HL-60 (cell line): ENCODE measurements around the gene GRK5.

Experiments
- DNase-seq, 2 experiments: peaks; one replicate each; pipeline ENCODE4 v3.0.0-alpha.2; 2010 to 2020; ENCODE audit warnings: low read depth in 1 of 2, low spot score in 1 of 2
- H3K27ac ChIP-seq: fragments of 250-450 bp; sonication (Bioruptor Pico); replicated peaks from 2 replicates; pipeline ENCODE4 v1.5.1; 2020; ENCODE audit warnings: mild to moderate bottlenecking, moderate library complexity
- H3K27me3 ChIP-seq: fragments of 250-450 bp; sonication (Bioruptor Pico); 2 replicates; pipeline ENCODE4 v1.5.1; 2021; ENCODE audit warnings: mild to moderate bottlenecking, moderate library complexity; ENCODE audit not compliant: insufficient read depth, poor library complexity, severe bottlenecking
- H3K4me3 ChIP-seq: replicated peaks from 2 replicates; pipeline ENCODE4 v1.5.1; 2011; ENCODE audit warnings: mild to moderate bottlenecking, control low read depth, low read length; ENCODE audit not compliant: insufficient read depth
- CTCF ChIP-seq: IDR thresholded peaks from one replicate; pipeline ENCODE4 v1.5.1; 2011; ENCODE audit warnings: low read length, control low read depth, inconsistent platforms; ENCODE audit not compliant: insufficient read depth
- GABPA ChIP-seq: IDR thresholded peaks from 2 replicates; pipeline ENCODE4 v1.6.1; 2012; ENCODE audit warnings: low read depth
- POLR2AphosphoS5 ChIP-seq: IDR thresholded peaks from 2 replicates; pipeline ENCODE4 v1.6.1; 2012; ENCODE audit warnings: low read depth
- REST ChIP-seq: IDR thresholded peaks from 2 replicates; pipeline ENCODE4 v1.6.1; 2012; ENCODE audit warnings: low read depth; ENCODE audit not compliant: insufficient replicate concordance
- SPI1 ChIP-seq: IDR thresholded peaks from 2 replicates; pipeline ENCODE4 v1.6.1; 2012; ENCODE audit warnings: low read depth, mild to moderate bottlenecking, borderline replicate concordance

Gene GRK5

DNA sequence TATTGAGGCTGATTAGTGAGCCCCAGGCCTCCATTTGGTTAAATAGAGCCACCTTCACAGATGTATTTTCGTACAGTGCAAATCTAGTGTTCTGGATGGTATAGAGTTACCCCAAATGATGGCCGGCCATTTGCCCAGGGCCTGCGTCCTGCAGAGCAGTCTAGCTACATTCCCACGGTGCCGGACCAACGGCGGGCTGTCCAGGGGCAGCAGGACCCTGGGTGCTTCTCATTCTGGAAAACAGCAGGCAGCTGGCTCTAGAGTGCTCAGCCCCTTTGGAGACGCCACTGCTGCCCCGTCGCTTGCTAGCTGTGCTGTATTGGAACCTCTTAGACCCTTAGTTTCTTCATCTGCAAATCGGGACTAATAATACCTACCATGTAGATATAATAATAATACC is 186.1 kb downstream of the GRK5 start:
- Histone ChIP-seq H3K27ac (no peak overlapping the region), H3K4me3 (no peak overlapping the region), H3K27me3 (no peaks in the 10 kb centered on the region)
- DNase-seq, result no peak
- TF ChIP-seq POLR2AphosphoS5, result no peak
- TF ChIP-seq GABPA, result no peak
- no peak for TF ChIP-seq REST
- TF ChIP-seq SPI1, result no peak
- TF ChIP-seq CTCF, result no peak

- no peak for TF ChIP-seq CTCF
- no peak for TF ChIP-seq SPI1
- no peak for TF ChIP-seq GABPA
- TF ChIP-seq REST, result no peak
- no peak for TF ChIP-seq POLR2AphosphoS5
Observed at GRCh38 chr10:119393845-119394244, 186.5 kb downstream of the GRK5 start.

DNA sequence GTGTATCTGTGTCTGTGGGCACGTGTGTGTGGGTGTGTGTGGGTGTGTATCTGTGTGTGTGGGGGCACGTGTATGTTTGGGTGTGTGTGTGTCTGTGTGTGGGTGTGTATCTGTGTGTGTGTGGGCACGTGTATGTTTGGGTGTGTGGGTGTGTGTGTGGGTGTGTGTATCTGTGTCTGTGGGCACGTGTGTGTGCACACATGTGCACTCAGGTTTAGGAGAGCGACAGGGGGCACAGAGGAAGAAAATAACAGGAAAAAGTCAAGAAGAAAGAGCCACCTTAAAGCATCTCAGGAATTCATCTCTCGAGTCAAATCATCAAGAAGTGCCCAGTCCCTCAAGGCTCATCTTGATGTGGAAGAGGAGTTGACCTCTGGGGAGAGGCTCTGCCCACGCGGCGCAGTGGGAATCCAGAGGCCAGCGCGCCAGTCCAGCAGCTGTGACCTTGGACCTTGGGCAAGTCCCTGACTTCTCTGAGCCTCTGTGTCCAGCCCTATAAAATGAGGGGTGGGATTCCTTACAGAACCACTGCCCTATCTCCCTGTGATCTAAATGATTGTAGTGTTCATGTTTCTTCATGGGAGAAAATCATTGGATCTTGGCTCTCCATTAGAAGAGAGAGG is 187.4 kb downstream of the GRK5 start:
- no peak for TF ChIP-seq SPI1
- TF ChIP-seq POLR2AphosphoS5, result no peak
- TF ChIP-seq GABPA, result no peak
- no peak for TF ChIP-seq CTCF
- TF ChIP-seq REST, result no peak
- Histone ChIP-seq H3K27ac (peak overlapping the region; percentile 42), H3K27me3 (no peaks in the 10 kb centered on the region), H3K4me3 (no peak overlapping the region)
- DNase-seq, result no peak

More at GRCh38 chr10:119393845-119394244, 186.5 kb downstream of the GRK5 start:
- no peaks in the 10 kb centered on the region for H3K27me3 ChIP-seq
- DNase-seq, result no peak
- H3K4me3 ChIP-seq, result no peak overlapping the region
- no peak overlapping the region for H3K27ac ChIP-seq
